Spleen (tissue), 11 donors: ENCODE results near the gene SHC4. TPM values are rescaled to one million over a fixed set of nuclear protein-coding genes. Genes with fewer than 3 reads are reported as not detected.

ENCODE experiments used
- DNase-seq: peaks from one replicate; pipeline ENCODE4 v3.0.0-alpha.2; 2020
- H3K27ac ChIP-seq, 8 donors: fragments of 200-600 bp; sonication (generic) in 7 of 8; 1 replicate in 4 of 8; 2 replicates in 4 of 8; pipeline versions ENCODE4 v1.5.0 to v1.8.0; 2016 to 2021; ENCODE audit warnings: inconsistent platforms in 4 of 8, mild to moderate bottlenecking in 4 of 8, moderate library complexity in 1 of 8
- H3K27me3 ChIP-seq, 7 donors: fragments of 200-600 bp; sonication (generic) in 6 of 7; replicated peaks in 1 of 7; 1 replicate in 4 of 7; 2 replicates in 3 of 7; pipeline versions ENCODE4 v1.5.0 to v1.8.0; 2016 to 2021; ENCODE audit warnings: inconsistent platforms in 3 of 7, mild to moderate bottlenecking in 1 of 7
- H3K36me3 ChIP-seq, 6 donors: fragments of 200-600 bp; sonication (generic) in 5 of 6; 1 replicate in 4 of 6; 2 replicates in 2 of 6; pipeline versions ENCODE4 v1.5.0 to v1.8.0; 2016 to 2021; ENCODE audit warnings: inconsistent platforms in 2 of 6
- H3K4me1 ChIP-seq, 6 donors: fragments of 200-600 bp; sonication (generic) in 5 of 6; 1 replicate in 3 of 6; 2 replicates in 3 of 6; pipeline versions ENCODE4 v1.5.0 to v1.8.0; 2016 to 2021; ENCODE audit warnings: inconsistent platforms in 3 of 6
- H3K4me3 ChIP-seq, 8 donors: fragments of 200-600 bp; sonication (generic) in 7 of 8; 1 replicate in 4 of 8; 2 replicates in 4 of 8; pipeline versions ENCODE4 v1.5.0 to v1.8.0; 2016 to 2021; ENCODE audit warnings: inconsistent platforms in 4 of 8, mild to moderate bottlenecking in 4 of 8, moderate library complexity in 2 of 8
- H3K9me3 ChIP-seq, 8 donors: fragments of 200-600 bp; sonication (generic) in 7 of 8; 1 replicate in 4 of 8; 2 replicates in 4 of 8; pipeline versions ENCODE4 v1.5.0 to v1.8.0; 2016 to 2021; ENCODE audit warnings: inconsistent platforms in 4 of 8
- POLR2A ChIP-seq, 3 donors: fragments of 450-650 bp; IDR thresholded peaks; one replicate each; pipeline ENCODE4 v1.5.1; 2017; ENCODE audit warnings: antibody characterized with exemption in 3 of 3, mild to moderate bottlenecking in 1 of 3
- POLR2AphosphoS5 ChIP-seq, 3 donors: sonication (generic); formaldehyde crosslinking; IDR thresholded peaks; one replicate each; pipeline ENCODE4 v1.5.1; 2017; ENCODE audit warnings: antibody characterized with exemption in 3 of 3
- WGBS, 5 donors: extraction: QIAGEN DNeasy Blood & Tissue Kit in 3 of 5; methylation state at CpG; one replicate each; pipeline versions ENCODE4 v1.1.5 to v1.1.7; 2013 to 2018; 5-methylcytosine and 5-hydroxymethylcytosine counted together
- intact Hi-C: fragments of 100-400 bp; cut with DNase I; formaldehyde crosslinking; loops from one replicate; pipeline ENCODE4 v1.15.0; 2023; ENCODE audit warnings: low total_unique reads
- polyA plus RNA-seq, 3 donors: library from polyadenylated mRNA; stranded (reverse); fragments of 200-250 nt; gene quantifications; one replicate each; pipeline ENCODE4 v1.2.1, GENCODE V29; 2013
- total RNA-seq, 7 donors: library from RNA; depleted of rRNA in 3 of 7; stranded (reverse); fragments of >200 nt in 3 of 7; fragmentation: NEBNext Ultra II Directional in 4 of 7; extraction: Animal tissue kit (Norgen Biotek cat#: 25700) in 4 of 7; gene quantifications; one replicate each; pipeline versions ENCODE4 v1.1.0 to v1.2.1, GENCODE V29; 2016 to 2021
- TF ChIP-seq, protein P1 (sequence below), 11 experiments: fragments of 200-600 bp in 7 of 11; fragments of 450-650 bp in 4 of 11; sonication (generic) in 4 of 11; IDR thresholded peaks in 8 of 11; conservative IDR thresholded peaks in 3 of 11; 1 replicate in 7 of 11; 2 replicates in 4 of 11; pipeline versions ENCODE4 v1.4.0 to v1.8.0; 2016 to 2021; ENCODE audit warnings: antibody characterized with exemption in 11 of 11, inconsistent platforms in 4 of 11, mild to moderate bottlenecking in 1 of 11
- donor health status: healthy with polysubstance abuse.
- donor health status: DM: no; HTN: no; CAD: no; lungs with moderate emphysema.
- donor health status: DM: no; HTN: no; CAD: no.
- donor health status: Bipolar disorder and iron deficiency.
- donor health status: healthy.
- donor health status: DM: no; HTN: no; CAD: no.
- donor health status: DM: yes; HTN: yes; CAD: no.

SHC4 gene
- total and polyA plus RNA-seq, 10 donors: 0.20 to 0.42 (median 0.27) TPM; not detected in 5

GRCh38 chr15:48976444-48977088, 12.8 kb upstream of the SHC4 start:
- Histone ChIP-seq H3K4me3 (peak overlapping the region in 3 of 8 donors; percentile 31 to 68 (median 44)), H3K27ac (no peak overlapping the region), H3K27me3 (peaks cover 0 to 19% (median 4%) of the 10 kb centered on the region in 7 donors), H3K36me3 (no peaks in the 10 kb centered on the region), H3K4me1 (peaks cover 0 to 15% (median 11%) of the 10 kb centered on the region in 6 donors), H3K9me3 (no peaks in the 10 kb centered on the region)
- 90 to 96% (median 95%) methylated on average over 17 of the region's 17 CpGs for WGBS, 5 donors
- intact Hi-C loops: no loop called here
- no peak for TF ChIP-seq POLR2AphosphoS5 (IDR thresholded peaks at IDR 0.05)
- no peak for TF ChIP-seq POLR2A (IDR thresholded peaks at IDR 0.05)
- TF ChIP-seq, protein P1, sequence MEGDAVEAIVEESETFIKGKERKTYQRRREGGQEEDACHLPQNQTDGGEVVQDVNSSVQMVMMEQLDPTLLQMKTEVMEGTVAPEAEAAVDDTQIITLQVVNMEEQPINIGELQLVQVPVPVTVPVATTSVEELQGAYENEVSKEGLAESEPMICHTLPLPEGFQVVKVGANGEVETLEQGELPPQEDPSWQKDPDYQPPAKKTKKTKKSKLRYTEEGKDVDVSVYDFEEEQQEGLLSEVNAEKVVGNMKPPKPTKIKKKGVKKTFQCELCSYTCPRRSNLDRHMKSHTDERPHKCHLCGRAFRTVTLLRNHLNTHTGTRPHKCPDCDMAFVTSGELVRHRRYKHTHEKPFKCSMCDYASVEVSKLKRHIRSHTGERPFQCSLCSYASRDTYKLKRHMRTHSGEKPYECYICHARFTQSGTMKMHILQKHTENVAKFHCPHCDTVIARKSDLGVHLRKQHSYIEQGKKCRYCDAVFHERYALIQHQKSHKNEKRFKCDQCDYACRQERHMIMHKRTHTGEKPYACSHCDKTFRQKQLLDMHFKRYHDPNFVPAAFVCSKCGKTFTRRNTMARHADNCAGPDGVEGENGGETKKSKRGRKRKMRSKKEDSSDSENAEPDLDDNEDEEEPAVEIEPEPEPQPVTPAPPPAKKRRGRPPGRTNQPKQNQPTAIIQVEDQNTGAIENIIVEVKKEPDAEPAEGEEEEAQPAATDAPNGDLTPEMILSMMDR (IDR thresholded peaks at IDR 0.05 in 8 of 11, conservative IDR thresholded peaks at IDR 0.05 in 3 of 11): no peak
- DNase-seq: no peak

DNA sequence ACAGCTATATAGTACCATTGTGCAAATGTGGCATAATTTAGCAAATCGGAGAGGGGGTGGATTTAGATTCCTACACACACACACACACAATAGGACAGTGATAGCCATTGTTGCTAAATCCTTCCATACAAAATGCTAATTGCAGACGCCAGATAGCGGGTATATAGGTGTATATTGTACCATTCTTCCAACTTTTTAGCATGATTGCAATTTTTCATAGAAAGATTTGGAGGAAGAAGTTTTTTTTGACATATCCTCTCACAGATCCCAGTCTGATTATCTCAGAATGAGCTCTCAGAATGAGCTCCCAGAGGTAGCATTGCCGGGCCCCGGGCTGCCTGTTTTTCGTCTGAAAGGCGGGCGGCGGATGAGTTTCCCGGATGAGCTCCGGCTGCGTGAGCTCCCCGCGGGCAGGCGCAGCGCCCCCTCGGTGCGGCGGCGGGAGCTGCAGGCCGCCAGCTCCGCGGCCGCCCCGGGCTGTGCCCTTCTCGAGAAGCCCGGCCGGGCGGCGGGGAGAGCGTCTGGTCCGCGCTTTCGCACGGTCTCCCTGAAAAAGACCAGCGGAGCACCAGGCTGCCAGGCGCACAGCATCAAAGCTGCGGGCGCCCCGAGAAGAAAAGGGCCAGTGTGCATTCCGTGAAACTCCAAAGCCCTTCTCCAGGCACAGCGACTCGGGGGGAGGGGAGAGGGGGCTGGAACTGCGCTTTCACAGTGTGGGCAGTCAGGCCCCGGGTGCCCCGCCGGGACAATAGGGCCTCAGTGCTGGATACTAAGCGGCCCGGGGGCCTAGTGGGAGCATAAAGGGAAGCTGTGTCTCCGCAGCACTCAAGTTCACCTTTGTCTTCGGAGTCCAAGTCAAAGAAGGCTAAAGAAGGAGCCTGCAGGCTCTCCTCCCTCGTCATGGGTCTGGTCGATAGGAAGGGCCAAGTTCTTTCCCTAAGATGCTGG, 12.0 kb upstream of the SHC4 start:
- intact Hi-C loops: no loop called here
- peaks cover 0 to 19% (median 4%) of the 10 kb centered on the region in 7 donors for H3K27me3 ChIP-seq
- H3K27ac ChIP-seq: peak overlapping the region in 5 of 8 donors; percentile 20 to 54 (median 34)
- peak in 2 of 3 donors; percentile 50 to 54 for TF ChIP-seq POLR2AphosphoS5 (IDR thresholded peaks at IDR 0.05)
- TF ChIP-seq POLR2A (IDR thresholded peaks at IDR 0.05): no peak
- TF ChIP-seq, protein P1 (IDR thresholded peaks at IDR 0.05 in 8 of 11, conservative IDR thresholded peaks at IDR 0.05 in 3 of 11): peak in 10 of 11 experiments; percentile 9 to 99 (median 96)
- no peaks in the 10 kb centered on the region for H3K9me3 ChIP-seq
- peak overlapping the region; percentile 18 to 68 (median 42) for H3K4me3 ChIP-seq
- WGBS, 5 donors: 8 to 25% (median 9%) methylated on average over 20 to 53 of the region's 53 CpGs
- DNase-seq: peak; percentile 93
- no peaks in the 10 kb centered on the region for H3K36me3 ChIP-seq
- peaks cover 0 to 15% (median 11%) of the 10 kb centered on the region in 6 donors for H3K4me1 ChIP-seq

DNA sequence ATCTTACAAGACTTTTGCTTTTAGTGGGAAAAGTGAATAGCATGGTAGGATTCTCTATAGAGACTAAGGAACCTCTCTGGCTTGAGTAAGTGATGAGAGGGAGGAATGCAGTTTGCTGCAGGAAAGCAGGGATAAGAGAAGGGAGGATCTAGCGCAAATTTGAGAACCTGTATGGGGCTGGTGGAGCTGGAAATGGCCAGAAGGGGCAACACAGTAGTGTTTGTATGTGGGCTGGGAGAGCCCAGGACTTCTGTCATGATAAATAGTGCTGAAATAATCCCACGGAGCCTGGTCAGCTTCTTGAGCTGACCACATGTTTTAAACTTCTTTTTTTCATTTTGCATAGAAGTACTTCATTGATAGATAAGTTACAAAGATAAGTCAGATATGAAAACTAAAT, 11.2 kb upstream of the SHC4 start:
- TF ChIP-seq, protein P1 (IDR thresholded peaks at IDR 0.05 in 8 of 11, conservative IDR thresholded peaks at IDR 0.05 in 3 of 11): no peak
- TF ChIP-seq POLR2A (IDR thresholded peaks at IDR 0.05) (no peak), POLR2AphosphoS5 (IDR thresholded peaks at IDR 0.05) (no peak)
- Histone ChIP-seq H3K36me3 (no peaks in the 10 kb centered on the region), H3K4me3 (no peak overlapping the region), H3K9me3 (no peaks in the 10 kb centered on the region), H3K27me3 (peaks cover 0 to 14% (median 4%) of the 10 kb centered on the region in 7 donors), H3K27ac (no peak overlapping the region), H3K4me1 (peaks cover 0 to 15% (median 11%) of the 10 kb centered on the region in 6 donors)
- 56 to 84% (median 75%) methylated on average over 2 of the region's 2 CpGs for WGBS, 5 donors
- intact Hi-C loops: no loop called here
- no peak for DNase-seq
